NCI-H2081 treated with DMSO at 0.1 percent for 48 hours (cell line): ENCODE data around the gene COMMD7.
"Not testable (repeated sequence)": the region's sequence is repeated elsewhere in the genome, so short reads cannot be mapped to it uniquely, and the experiment has no call there.

Experiments
- DNase-seq: peaks from one replicate; lab custom pipeline; 2025; lab: John Stamatoyannopoulos, UW

Gene COMMD7

DNA sequence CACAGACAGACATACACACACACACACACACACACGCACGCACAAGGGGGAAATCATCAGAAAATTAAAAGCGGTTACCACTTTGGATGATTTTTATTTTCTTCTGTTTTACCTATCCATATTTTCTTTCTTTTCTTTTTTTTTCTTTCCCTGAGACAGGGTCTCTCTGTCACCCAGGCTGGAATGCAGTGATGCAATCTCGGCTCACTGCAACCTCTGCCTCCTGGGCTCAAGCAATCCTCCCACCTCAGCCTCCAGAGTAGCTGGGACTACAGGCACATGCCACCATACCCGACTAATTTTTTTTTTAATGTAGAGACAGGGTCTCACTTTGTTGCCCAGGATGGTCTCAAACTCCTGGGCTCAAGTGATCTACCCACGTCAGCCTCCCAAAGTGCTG lies 14.8 kb downstream of the COMMD7 start:
- DNase-seq: not testable (repeated sequence)

GRCh38 chr20:32727683-32728082 lies 15.6 kb downstream of the COMMD7 start:
- no peak for DNase-seq

- no peak for DNase-seq
Measured at GRCh38 chr20:32718749-32719348, 24.4 kb downstream of the COMMD7 start.

- no peak for DNase-seq
Measured at GRCh38 chr20:32711346-32711745, 31.9 kb downstream of the COMMD7 start.

DNA sequence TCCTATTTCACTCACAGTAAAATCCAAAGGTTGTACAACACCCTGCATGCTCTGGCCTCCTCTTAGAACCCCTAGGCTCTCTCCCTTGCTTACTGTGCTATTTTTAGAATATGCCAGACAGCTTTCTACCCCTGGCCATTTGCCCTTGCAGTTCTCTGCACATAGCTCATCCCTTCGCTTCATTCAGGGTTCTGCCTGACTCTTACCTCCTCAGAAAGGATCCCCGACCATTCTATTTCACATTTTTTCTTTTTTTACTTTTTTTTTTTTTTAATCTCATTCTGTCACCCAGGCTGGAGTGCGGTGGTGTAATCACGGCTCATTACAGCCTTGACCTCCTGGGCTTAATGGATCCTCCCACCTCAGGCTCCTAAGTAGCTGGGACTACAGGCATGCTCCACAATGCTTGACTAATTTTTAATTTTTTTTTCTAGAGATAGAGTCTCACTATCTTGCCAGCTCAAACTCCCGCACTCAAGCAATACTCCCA lies 33.6 kb downstream of the COMMD7 start:
- DNase-seq: no peak

DNA sequence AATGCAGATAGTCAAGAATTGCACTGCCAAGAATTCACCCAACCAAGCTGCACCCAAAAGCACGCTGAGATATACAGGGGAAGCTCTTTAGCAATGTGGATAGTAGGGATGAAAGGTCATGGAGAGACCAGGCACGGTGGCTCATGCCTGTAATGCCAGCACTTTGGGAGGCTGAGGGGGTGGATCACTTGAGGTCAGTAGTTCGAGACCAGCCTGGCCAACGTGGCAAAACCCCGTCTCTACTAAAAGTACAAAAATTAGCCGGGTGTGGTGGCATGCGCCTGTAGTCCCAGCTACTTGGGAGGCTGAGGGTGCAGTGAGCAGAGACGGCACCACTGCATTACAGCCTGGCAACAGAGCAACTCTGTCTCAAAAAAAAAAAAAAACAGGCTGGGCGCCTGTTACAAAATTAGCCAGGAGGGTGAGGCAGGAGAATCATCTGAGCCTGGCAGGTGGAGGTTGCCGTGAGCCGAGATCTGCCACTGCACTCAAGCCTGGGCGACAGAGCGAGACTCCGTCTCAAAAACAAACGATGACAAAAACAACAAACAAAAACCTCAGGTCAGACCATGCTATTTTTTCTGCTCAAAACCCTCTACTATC lies 34.1 kb downstream of the COMMD7 start:
- not testable (repeated sequence) for DNase-seq

- no peak for DNase-seq
Measured at GRCh38 chr20:32707691-32708581, 35.3 kb downstream of the COMMD7 start.

- DNase-seq: no peak
Measured at GRCh38 chr20:32706486-32706885, 36.8 kb downstream of the COMMD7 start.

DNA sequence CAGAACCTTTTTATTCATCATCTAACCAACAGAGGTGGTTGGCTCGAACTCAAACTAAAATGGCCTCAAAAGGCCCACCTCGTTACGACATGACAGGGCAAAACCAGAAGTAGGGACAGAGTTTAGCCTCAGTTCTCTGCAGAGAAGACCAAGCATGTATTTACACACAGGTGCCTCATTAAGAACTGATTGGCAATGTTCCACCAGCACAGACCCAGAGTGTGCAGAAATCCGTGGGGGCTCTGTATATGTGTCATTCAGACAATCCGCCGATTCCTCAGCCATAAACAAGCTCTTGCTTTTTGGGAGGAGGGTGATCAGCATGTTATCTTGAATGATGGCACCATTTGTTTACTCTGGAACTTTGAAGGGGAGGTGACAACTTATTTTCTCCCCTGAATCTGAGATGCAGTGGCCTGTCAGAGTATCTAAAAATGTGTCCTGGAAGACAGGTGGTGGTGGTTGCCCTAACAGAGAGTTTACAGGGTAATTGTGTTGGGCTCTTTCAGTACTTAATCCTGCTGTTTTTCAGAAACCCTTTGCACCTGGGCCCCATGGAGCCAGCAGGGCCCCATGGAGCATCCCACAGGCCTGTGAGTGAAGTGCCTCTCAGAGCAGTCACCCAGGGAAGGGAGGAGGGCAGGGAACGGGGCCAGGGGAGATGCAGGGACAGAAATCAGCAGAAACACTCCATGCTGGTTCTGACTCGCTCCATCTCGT lies 40.4 kb downstream of the COMMD7 start:
- no peak for DNase-seq

DNA sequence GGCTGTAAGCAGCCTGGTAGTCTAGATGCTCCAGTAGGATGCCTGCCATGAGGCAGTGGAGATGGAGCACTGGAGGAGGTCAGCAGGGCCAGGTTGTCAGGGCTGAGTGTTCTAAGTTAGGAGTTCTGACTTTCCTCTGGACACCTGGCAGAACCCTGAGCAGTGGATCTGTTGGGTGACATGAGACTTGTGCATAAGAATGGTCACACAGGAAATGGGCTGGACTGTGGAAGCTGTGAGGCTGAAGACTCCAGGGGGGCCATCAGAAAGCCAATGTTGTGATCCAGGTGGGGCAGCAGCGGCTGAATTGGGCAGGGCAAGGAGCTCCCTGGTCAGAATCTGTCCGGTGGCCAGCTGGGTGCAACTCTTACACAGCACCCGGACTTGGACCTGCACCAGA lies 45.7 kb downstream of the COMMD7 start:
- no peak for DNase-seq

DNA sequence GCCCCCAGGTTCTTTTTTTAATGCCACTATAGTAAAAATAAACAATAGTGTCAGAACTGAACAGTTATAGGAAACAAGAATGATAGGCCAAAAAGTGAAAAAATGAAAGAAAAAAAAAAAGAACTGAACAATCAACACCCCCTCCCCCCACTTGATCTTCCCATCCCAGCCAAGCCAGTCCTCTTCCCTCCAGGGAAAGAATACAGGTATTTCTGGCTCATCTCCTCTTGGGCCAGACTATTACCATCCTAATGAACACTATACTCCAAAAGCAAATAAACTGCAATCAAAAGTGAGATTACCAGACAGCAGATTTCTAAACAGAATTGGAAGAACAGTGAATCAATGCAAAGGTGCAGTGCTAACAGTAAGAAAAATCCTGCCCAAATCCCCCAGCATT lies 48.2 kb downstream of the COMMD7 start:
- DNase-seq: no peak

DNA sequence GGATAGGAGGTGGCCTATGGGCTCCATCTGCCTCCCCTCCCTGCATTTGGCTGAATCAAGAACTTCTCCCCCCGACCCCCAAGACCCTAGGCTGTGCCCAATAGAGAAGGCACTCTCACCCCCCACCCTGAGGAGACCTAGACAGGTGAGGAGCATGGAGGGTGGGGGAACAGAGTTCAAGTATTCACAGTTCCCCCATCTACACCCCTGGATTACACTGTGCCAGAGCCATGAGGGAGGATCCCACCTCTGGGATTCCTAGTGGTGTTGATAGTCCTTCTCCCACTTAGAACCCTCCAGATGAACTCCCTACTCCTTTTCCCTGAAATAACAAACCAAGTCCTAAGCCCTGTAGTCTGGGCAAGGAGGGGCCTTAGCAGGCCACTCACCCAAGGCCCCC lies 54.3 kb downstream of the COMMD7 start:
- DNase-seq: not testable (repeated sequence)

DNA sequence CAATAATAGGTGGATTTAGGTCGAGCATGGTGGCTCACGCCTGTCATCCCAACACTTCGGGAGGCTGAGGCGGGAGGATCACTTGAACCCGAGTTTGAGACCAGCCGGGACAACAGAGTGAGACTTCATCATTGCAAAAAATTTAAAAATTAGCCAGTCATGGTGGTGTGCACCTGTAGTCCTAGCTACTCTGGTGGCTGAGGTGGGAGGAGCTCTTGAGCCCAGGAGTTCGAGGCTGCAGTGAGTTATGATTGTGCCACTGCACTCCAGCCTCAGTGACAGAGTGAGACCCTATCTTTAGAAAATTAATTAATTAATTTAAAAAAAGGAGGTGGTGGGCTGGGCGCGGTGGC lies 56.1 kb downstream of the COMMD7 start:
- no peak for DNase-seq

DNA sequence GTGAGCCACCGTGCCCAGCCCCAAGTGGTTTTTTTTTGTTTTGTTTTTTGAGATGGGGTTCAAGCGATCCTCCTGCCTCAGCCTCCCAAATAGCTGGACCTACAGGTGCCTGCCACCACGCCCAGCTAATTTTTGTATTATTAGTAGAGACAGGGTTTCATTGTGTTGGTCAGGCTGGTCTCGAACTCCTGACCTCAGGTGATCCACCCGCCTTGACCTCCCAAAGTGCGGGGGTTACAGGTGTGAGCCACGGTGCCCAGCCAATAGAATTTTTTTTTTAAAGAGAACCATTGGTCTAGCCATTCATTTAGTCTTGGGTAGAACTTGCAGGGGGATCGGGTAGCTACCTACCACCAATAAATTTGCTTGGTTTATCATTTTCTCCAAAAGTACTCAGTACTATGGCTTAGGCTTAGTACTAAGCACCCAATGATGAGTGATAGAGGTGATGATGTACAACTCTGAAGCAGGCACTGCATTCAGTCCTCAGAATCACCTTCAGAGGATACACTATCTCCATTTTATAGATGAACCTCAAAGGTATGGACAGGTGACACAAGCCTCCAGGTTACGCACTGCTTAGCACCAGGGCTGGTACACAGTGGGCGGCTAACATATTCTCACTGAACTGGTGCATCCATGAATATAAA lies 56.6 kb downstream of the COMMD7 start:
- no peak for DNase-seq

DNA sequence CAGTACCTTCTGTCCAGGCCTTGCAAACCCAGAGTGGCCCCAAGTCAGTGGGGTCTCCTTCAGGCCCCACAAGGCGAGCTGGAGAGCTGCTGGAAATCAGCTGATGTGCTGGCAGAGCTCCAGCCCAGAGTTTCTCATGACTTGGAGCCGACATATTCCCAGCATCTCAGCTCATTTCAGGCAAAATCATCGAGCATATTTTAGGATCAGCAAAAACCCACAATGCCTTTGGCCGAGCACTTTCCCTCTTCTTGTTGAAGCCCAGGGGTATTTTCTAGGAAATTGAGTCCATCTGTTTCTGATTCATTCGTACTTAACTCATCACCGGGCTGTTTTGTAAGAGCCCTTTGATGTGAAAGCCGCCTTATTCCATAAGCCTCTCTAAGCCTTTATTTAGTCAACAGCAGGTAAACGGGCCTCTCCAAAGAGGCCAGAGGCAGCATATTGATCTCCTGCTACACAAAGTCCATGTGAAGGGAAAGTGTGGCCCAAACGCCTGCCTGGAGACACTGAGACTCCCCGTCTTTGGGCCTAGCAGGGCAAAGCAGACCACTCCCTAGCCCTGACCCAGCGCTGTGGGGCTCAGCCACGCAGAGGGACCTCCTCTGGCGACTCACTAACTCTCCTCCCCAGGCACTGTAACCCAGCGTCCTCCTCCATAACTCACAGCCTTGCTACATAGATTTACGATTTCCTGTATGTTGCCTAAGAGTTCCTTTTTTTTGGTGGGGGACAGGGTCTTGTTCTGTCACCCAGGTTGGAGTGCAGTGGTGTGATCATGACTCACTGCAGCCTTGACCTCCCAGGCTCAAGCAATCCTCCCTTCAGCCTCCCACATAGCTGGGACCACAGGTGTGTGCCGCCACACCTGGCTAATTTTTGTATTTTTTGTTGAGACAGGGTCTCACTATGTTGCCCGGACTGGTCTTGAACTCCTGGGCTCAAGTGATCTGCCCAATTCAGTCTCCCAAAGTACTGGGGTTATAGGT lies 57.4 kb downstream of the COMMD7 start:
- no peak for DNase-seq

DNA sequence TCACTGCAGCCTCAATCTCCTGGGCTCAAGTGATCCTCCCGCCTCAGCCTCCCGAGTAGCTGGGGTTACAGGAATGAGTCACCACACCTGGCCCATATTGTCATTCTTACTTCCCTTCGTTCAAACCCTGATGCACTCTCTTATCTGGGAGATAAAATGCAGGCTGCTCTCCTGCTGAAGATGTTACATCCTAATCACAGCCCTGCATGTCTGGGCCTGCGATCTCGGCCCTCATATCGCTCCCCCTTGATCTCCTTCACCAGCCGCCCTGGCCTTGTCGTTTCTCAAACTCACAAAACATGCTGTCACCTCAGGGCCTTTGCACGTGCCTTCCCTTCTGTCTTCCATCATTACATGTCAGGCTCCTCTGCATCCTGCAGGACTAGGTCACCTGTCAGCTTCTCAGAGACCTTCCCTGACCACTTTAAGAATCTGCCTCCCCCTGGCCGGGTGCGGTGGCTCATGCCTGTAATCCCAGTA lies 60.7 kb downstream of the COMMD7 start:
- no peak for DNase-seq

GRCh38 chr20:32681175-32682084 lies 61.8 kb downstream of the COMMD7 start:
- no peak for DNase-seq

DNA sequence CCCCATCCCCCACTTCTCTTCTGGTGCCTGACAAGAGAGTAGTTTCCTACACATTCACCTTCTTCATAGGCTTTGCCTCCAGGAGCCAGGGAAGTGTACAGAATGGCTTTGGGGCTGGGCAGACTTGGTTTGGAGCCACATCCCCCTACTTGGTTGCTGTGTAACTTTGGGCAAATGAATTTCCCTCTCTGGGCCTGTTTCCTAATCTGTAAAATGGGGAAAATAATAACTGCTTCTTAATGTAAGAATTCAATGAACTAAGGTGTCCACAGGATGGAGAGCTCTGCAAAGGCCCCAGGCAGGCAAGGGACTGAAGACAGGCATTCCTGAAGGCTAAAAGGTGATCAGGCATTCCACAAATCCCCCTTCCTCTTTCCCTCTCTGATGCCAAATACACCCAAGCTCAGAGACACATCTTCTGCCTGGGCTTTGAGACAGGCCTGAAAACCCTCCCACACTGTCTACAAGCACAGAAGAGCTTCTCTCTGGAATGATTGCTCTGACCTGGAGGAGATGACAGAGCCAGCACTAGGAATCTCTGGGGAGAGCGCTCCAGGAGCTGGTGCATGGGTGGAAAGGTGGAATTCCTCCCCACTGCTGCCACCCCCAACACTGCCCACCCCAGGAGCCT lies 62.6 kb downstream of the COMMD7 start:
- DNase-seq: no peak

DNA sequence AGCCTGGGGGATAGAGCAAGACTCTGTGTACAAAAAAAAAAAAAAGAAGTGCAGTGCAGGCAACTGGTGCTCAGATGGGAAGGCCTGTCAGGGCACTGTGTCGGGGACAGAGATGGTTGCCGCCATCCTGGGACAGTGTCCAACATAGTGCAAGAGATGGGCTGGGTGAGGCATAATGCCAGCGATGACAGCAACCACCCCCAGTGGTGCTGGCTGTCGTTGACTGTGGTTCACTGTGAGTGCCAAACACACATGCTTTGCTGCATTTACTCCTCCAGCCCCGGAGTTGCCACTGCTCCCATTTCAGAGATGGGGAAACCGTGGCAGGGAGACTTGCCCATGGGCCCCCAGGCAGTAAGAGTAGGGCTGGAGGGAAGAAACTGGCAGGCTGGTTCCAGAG lies 64.3 kb downstream of the COMMD7 start:
- no peak for DNase-seq
